Fibroblast of the conjunctiva (primary cell): ENCODE measurements around the gene C1orf122.
A peak's percentile ranks its signal among the peaks of the same experiment; 100 is the strongest.
"Not testable (repeated sequence)": the region's sequence is repeated elsewhere in the genome, so short reads cannot be mapped to it uniquely, and the experiment has no call there.

Source experiments
- DNase-seq: peaks from one replicate; pipeline ENCODE4 v3.0.0-alpha.2; 2010; ENCODE audit warnings: low read depth

Gene C1orf122

GRCh38 chr1:37807555-37808368 lies at the start of gene C1orf122, which contains the start of gene YRDC:
Gene C1orf122 (plus strand): TSS chr1:37807790. CDS start chr1:37808405, 615 bp downstream.
Gene YRDC (minus strand): TSS chr1:37808208. CDS start chr1:37808180, 28 bp downstream.
- DNase-seq = peak; percentile 80

- DNase-seq = no peak
Observed at GRCh38 chr1:37759451-37759850, 48.1 kb upstream of the C1orf122 start.

- DNase-seq = no peak
Observed at GRCh38 chr1:37761416-37762095, 46.0 kb upstream of the C1orf122 start.

- no peak for DNase-seq
Observed at GRCh38 chr1:37762516-37762915, 45.1 kb upstream of the C1orf122 start.

- no peak for DNase-seq
Observed at GRCh38 chr1:37763791-37764413, 43.7 kb upstream of the C1orf122 start.

- DNase-seq = peak; percentile 5
Observed at GRCh38 chr1:37764414-37764825, 43.2 kb upstream of the C1orf122 start.

GRCh38 chr1:37764888-37765441 lies 42.6 kb upstream of the C1orf122 start, which contains the start of gene EPHA10:
Gene EPHA10 (minus strand): TSS chr1:37765120. CDS start chr1:37765066, 54 bp downstream.
- DNase-seq = no peak

GRCh38 chr1:37765916-37766664 lies 41.5 kb upstream of the C1orf122 start:
- no peak for DNase-seq

- DNase-seq = no peak
Observed at GRCh38 chr1:37767488-37767887, 40.1 kb upstream of the C1orf122 start.

- DNase-seq = not testable (repeated sequence)
Observed at GRCh38 chr1:37771440-37771839, 36.1 kb upstream of the C1orf122 start.

- DNase-seq = no peak
Observed at GRCh38 chr1:37776946-37777516, 30.6 kb upstream of the C1orf122 start.

- DNase-seq = no peak
Observed at GRCh38 chr1:37778654-37779053, 28.9 kb upstream of the C1orf122 start.

- no peak for DNase-seq
Observed at GRCh38 chr1:37782491-37782890, 25.1 kb upstream of the C1orf122 start.

GRCh38 chr1:37792943-37793686 lies 14.5 kb upstream of the C1orf122 start:
- no peak for DNase-seq

GRCh38 chr1:37793773-37794371 lies 13.7 kb upstream of the C1orf122 start, which contains the start of gene MANEAL:
Gene MANEAL (plus strand): TSS chr1:37793847. CDS start chr1:37794183, 336 bp downstream.
- no peak for DNase-seq

GRCh38 chr1:37794372-37795339 lies 12.9 kb upstream of the C1orf122 start:
- no peak for DNase-seq

GRCh38 chr1:37795340-37796125 lies 12.1 kb upstream of the C1orf122 start:
- no peak for DNase-seq
